Fibroblast of peridontal ligament (primary cell): Measurements from ENCODE around the gene GTF2H2C.
"Not testable (repeated sequence)": the region's sequence is repeated elsewhere in the genome, so short reads cannot be mapped to it uniquely, and the experiment has no call there.

ENCODE experiments used
- DNase-seq: peaks from one replicate; pipeline ENCODE4 v3.0.0-alpha.2; 2010; ENCODE audit errors: extremely low read depth

The GTF2H2C gene

DNA sequence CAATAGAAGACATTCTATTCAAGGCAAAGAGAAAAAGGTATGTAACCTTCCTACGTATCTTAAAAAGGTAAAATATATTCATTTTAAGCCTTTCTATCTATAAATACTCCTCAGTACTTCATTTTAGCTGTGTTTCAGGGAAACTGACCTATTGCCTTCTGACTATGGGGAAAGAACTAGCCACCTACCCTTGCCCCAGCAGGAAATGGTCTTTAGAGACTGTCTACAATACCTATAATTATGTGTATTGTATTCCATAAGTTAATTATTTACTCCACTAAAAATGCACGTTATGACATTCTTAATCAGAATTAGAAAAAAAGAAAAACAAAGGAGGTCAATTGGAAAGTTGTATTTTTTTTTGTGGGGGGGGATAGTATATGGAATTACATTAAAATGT, 6.2 kb downstream of the GTF2H2C start:
- DNase-seq: not testable (repeated sequence)

DNA sequence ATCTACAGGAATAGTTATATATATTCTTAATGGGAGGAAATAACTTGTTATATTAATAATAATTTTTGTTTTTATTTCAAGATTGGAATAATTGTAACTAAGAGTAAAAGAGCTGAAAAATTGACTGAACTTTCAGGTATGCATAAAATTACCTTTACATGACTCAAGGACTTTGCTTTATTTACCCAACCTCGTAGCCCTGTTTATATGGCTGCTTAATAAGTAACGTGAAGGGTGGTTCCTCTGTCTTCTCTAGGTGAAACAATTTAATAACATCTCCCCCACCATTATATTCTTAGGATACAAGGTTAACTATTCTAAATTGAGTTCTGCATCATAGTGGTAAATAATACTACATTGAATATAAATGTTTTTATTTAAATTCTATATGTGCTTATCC, 8.1 kb downstream of the GTF2H2C start:
- DNase-seq: not testable (repeated sequence)

DNA sequence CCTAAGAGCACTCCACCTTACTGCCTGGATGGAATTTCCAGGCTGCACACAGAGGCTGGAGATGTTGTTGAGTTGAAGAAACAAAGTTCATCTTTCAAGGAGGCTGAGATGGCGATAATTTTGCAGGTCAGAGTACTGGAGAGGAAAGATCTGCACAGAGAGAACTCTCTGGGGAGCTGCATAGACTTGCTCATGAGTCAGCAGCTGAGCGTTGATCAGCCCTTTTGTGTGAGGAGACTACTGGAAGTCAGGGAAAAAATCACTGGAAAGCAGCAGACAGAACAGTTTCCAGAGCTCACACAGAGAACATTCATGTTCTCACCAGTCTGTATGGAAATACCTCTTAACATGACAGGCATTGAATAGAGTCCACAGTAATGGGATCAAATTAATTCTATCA, 23.4 kb downstream of the GTF2H2C start:
- not testable (repeated sequence) for DNase-seq

DNA sequence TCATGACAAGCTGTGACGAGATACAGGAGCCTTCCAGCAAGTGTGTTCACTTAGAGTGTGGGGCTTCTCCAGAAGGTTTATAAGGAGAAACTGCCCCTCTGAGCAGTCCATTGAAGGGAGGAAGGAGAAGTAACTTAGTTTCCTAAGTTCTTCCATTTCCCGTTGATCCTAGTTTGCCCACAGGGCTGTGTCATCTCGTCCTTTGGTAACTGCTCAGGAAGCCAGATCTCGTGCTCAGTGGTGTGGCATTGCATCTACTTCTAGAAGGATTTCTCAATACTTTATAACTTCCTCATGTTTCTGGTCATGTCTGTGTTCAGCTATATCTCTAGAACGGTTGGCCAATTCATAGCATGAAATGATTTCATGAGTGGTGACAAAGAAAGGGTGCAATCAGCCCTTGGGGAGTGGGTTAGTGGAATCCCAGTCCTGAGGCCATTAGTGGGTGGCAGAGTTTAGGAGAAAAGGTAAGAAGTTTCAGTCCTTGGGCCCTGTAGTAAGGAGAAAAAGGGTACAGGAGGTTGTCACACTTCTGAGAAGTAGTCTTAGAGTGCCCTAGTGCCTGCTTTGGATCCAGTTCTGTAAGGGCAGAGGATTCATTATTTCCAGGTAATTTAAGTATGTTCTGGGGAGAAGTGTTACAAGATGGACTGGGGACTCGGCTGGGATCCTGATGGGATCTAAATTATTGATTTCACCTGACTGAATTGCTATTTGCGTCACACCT, 36.3 kb downstream of the GTF2H2C start:
- not testable (repeated sequence) for DNase-seq

DNA sequence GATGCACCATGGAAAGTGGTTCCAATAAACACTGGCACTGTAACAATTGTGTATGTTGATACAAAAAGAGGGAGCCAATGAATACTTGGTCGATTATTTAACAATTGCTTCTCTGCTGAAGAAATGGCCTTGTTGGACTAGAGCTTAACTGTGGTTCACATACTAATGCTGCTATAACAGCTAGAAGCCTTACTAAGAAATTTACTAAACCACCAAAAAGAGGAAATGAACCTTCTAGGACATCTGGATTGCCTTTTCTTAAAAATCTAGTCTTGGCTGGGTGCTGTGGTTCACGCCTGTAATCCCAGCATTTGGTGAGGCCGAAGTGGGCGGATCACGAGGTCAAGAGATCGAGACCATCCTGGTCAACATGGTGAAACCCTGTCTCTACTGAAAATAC, 42.0 kb downstream of the GTF2H2C start:
- DNase-seq: not testable (repeated sequence)

DNA sequence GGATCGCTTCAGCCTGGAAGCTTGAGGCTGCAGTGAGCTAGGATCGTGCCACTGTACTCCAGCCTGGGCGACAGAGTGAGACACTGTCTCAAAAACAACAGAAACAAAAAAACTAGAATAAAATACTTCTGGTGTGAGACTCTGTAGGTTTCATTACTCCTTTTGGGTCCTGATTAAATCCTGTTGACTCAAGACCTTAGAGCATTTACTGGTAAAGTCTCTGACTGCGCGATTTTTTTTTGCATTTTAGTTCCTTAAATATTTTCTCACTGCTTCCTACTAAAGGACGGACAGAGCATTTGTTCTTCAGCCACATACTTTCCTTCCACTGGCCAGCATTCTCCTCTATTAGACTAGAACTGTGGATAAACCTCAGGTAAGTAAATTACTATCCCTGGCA, 46.8 kb downstream of the GTF2H2C start:
- DNase-seq: not testable (repeated sequence)

DNA sequence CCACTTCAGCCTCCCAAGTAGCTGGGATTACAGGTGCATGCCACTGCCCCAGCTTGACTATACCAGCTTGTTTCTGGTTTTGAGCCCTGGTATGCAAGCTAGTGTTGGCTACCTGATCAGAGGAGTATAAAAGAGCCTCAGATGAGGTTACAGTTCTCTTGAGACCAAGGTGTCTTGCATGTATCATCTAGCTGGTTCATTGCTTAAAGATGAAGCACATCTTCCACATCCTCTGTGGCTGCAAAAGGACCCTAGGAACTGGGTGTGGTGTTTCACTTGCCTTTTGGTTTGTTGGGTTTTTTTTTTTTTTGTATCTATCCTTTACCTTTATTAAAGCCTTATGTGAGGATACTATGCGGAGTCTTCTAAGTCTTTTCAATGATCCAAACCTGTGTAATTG, 47.8 kb downstream of the GTF2H2C start:
- DNase-seq: not testable (repeated sequence)

DNA sequence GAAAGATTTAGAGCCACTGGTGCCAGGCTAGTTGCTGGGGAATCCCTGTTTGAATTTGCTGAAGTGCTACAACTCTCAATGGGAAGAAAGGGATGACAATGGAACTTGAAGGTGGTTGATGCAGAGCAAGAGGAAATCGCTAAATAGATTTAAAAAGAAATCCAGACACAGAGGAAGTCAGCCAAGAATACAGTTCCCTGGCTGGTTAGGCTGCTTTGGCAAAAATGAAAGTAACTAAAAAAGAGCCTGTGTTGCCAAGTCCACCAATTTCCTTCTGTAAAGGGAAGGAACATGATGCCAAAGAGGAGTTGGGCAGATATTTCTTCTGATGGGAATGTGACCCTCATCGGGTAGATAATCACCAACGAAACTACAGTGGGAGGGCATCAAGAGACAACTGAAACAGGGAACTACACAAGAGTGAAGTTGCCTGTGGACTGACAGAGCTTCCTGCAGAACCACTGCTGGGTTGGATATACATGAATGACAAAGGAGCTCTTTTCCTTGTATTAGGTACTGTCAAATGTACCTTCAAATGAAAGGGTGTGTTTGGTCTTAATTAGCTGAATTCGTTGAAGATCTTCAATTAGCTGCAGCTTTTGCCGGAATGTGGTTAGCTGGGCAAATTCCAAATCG, 49.0 kb downstream of the GTF2H2C start:
- not testable (repeated sequence) for DNase-seq

DNA sequence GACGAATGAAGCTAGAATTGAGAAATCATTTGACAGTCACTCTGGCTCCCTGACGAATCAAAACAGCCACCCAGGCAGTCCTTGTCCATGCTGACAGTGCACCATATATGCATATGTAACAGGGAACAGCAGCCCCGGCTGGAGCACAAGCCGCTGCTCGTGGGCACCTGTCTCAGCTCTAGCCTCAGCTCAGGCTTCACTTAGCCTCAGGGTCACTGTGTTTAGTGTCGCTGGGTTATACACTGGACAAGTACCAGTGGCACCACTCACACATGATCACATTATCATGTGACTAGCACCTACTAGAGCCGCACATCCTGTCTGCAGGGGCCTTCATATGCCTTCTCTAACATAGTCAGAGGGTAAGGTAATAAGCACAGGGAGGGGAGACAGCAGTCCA, 54.9 kb downstream of the GTF2H2C start:
- not testable (repeated sequence) for DNase-seq

DNA sequence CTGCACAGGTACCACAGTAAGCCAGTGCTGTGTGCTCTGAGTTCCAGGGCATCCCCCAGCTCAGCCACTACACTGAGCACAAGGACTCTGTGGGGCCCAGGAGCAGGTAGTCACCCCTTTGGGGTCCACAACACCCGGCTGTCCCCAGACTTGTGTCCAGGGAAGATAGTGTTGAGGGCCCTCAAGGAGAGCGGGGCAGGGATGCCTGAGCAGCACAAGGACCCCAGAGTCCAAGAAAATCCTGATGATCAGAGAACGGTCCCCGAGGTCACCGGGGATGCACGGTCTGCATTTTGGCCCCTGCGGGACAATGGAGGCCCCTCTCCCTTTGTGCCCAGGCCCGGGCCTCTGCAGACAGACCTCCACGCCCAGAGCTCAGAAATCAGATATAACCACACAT, 71.9 kb downstream of the GTF2H2C start:
- not testable (repeated sequence) for DNase-seq
